Gastroesophageal sphincter (tissue), 2 donors: Measurements from ENCODE around the gene TCF4.

Source experiments
- POLR2A ChIP-seq, 2 donors: fragments of 450-650 bp; IDR thresholded peaks; one replicate each; pipeline ENCODE4 v1.6.1; 2017; ENCODE audit warnings: antibody characterized with exemption in 2 of 2, mild to moderate bottlenecking in 2 of 2, moderate library complexity in 1 of 2
- POLR2AphosphoS5 ChIP-seq: sonication (generic); formaldehyde crosslinking; IDR thresholded peaks from one replicate; pipeline ENCODE4 v1.6.1; 2017; ENCODE audit warnings: antibody characterized with exemption

GRCh38 chr18:55473058-55473457 lies 114.9 kb downstream of the TCF4 start:
- no peak for TF ChIP-seq POLR2A (IDR thresholded peaks at IDR 0.05)
- no peak for TF ChIP-seq POLR2AphosphoS5
